ENCODE results near the gene SORT1.

DNA sequence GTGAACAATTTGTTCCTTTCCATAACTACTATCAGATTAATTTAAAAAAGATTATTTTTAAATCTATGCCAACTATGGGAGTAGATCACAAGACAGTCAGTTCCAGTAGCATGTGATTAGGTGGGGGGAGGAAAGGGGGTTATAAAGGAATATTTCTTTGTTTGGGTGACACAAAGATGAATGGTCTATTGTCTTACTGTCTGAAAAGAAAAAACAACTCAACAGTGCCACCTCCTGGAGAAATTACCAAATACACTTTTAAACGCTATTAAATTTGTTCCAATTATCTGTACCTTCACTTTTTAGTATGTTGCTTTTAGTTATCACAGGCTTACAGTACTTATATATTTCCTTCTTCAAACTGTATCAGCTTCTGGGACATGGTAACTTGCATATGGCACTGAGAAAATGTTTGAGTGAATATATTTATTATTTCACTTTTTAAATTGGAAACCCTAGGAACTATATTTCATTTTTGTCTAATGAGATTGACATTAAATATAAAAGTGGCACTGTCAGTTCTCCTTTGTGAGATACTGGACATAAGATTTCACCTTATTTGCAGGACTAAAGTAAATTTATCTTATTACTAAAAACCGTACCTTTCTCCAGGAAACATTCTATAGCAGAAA is 1.7 kb upstream of the SORT1 start:
- TF ChIP-seq, protein P1, sequence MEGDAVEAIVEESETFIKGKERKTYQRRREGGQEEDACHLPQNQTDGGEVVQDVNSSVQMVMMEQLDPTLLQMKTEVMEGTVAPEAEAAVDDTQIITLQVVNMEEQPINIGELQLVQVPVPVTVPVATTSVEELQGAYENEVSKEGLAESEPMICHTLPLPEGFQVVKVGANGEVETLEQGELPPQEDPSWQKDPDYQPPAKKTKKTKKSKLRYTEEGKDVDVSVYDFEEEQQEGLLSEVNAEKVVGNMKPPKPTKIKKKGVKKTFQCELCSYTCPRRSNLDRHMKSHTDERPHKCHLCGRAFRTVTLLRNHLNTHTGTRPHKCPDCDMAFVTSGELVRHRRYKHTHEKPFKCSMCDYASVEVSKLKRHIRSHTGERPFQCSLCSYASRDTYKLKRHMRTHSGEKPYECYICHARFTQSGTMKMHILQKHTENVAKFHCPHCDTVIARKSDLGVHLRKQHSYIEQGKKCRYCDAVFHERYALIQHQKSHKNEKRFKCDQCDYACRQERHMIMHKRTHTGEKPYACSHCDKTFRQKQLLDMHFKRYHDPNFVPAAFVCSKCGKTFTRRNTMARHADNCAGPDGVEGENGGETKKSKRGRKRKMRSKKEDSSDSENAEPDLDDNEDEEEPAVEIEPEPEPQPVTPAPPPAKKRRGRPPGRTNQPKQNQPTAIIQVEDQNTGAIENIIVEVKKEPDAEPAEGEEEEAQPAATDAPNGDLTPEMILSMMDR (IDR thresholded peaks at IDR 0.05) = peak; percentile 66 to 78 (median 73)
- TF ChIP-seq POLR2AphosphoS5 (IDR thresholded peaks at IDR 0.05) = no peak
- TF ChIP-seq POLR2A (IDR thresholded peaks at IDR 0.05; ENCODE audit: low read depth) = no peak
